ENCODE data around the gene KLHL30. TPM values are rescaled to one million over a fixed set of nuclear protein-coding genes. Genes with fewer than 3 reads are reported as not detected.

KLHL30 gene
- total RNA-seq, 1 experiment from 2014 or later: not detected

DNA sequence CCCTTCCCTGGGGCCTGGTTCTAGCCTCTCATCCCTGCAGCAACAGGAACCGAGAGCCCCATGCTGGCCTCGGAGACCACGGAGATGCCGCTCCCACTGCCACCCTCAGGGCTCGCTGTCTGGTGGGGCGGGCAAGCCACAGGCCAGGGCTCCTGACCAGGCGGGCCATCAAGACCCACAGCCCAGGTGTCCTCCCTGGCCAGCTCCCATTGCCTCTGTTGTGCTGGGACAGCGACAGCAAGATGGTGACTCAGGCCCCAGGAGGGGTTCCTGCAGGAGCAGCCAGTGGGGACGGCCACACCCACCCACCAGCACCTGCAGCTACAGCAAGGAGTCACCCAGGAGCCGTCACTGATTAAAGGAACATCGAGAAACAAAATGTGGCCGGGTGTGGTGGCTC is 7.4 kb downstream of the KLHL30 start:
- H3K9ac ChIP-seq (ENCODE audit: extremely low read depth, insufficient read length, low read length): no peak overlapping the region
- H2BK20ac ChIP-seq (ENCODE audit: low read depth, low read length, poor library complexity, severe bottlenecking): no peak overlapping the region
- no peak overlapping the region for H3K4me3 Mint-ChIP-seq
- H4K8ac ChIP-seq (replicated peaks; ENCODE audit: insufficient read length, low read depth, low read length): no peak overlapping the region
- no peaks in the 10 kb centered on the region for H3K27me3 ChIP-seq (ENCODE audit: insufficient read depth, low read length)
- H3K36me3 Mint-ChIP-seq (ENCODE audit: insufficient read depth in 1 of 3, low read depth in 3 of 3): no peaks in the 10 kb centered on the region
- no peaks in the 10 kb centered on the region for H3K23me2 ChIP-seq (ENCODE audit: insufficient read length, low read depth, low read length, poor library complexity, severe bottlenecking)
- no peak overlapping the region for H2AK5ac ChIP-seq (ENCODE audit: insufficient read length, low read length)
- DNase-seq: no peak
- H2BK15ac ChIP-seq (ENCODE audit: low read depth, low read length): no peak overlapping the region
- no peak overlapping the region for H3K56ac ChIP-seq (ENCODE audit: insufficient read length, low read depth, low read length)
- TF ChIP-seq CTCF (conservative IDR thresholded peaks at IDR 0.05): no peak
- H4K5ac ChIP-seq (ENCODE audit: insufficient read length, low read depth, low read length): no peak overlapping the region
- H3K9me3 Mint-ChIP-seq: no peaks in the 10 kb centered on the region
- H3K4me1 Mint-ChIP-seq: no peaks in the 10 kb centered on the region
- no peak overlapping the region for H3K18ac ChIP-seq (ENCODE audit: insufficient read length, low read depth, low read length)
- no peak overlapping the region for H3K14ac ChIP-seq (ENCODE audit: insufficient read depth, low read length)
- no peak overlapping the region for H3K23ac ChIP-seq (ENCODE audit: insufficient read length, low read depth, low read length)
- no peak overlapping the region for H2BK120ac ChIP-seq (ENCODE audit: low read depth, low read length, poor library complexity, severe bottlenecking)
- H3K4me2 ChIP-seq (ENCODE audit: insufficient read depth, insufficient read length, low read length): no peak overlapping the region
- no peaks in the 10 kb centered on the region for H3K79me2 ChIP-seq (ENCODE audit: insufficient read depth, low read length)
- H3K27ac Mint-ChIP-seq: no peak overlapping the region
- H2BK5ac ChIP-seq (ENCODE audit: insufficient read length, low read length): no peak overlapping the region
- H3K27me3 Mint-ChIP-seq (ENCODE audit: low read depth): no peaks in the 10 kb centered on the region; the same call in 1 of the 2 replicates
- no peak overlapping the region for H2BK12ac ChIP-seq (ENCODE audit: insufficient read length, low read depth, low read length)
- H4K20me1 ChIP-seq (ENCODE audit: control insufficient read depth, insufficient read depth, insufficient read length): peaks cover 2% of the 10 kb centered on the region
- no CpG with 5 or more reads among the region's 12 CpGs for WGBS (ENCODE audit: extremely low coverage, insufficient read length, low lambda C conversion rate)
- no peaks in the 10 kb centered on the region for H3K4me1 ChIP-seq (ENCODE audit: insufficient read depth, low read length)
- no peak overlapping the region for H3T11ph ChIP-seq (ENCODE audit: low read length)
- no peaks in the 10 kb centered on the region for H3K9me3 ChIP-seq (ENCODE audit: control insufficient read depth, low read depth, low read length)
- no peak overlapping the region for H3K27ac ChIP-seq (ENCODE audit: insufficient read length, low read depth, low read length)
- H2AFZ ChIP-seq (ENCODE audit: low read length): no peak overlapping the region
- H3K79me1 ChIP-seq (ENCODE audit: insufficient read depth, low read depth, low read length, poor library complexity, severe bottlenecking): no peaks in the 10 kb centered on the region
- no peak overlapping the region for H3K4ac ChIP-seq (ENCODE audit: low read depth, low read length)
- no peak overlapping the region for H4K91ac ChIP-seq (ENCODE audit: insufficient read length, low read depth, low read length)
